NOMO-1 treated with dmso at 0.1 percent for 144 hours (cell line): ENCODE measurements around the gene U2AF1.
"Not testable (repeated sequence)": the region's sequence is repeated elsewhere in the genome, so short reads cannot be mapped to it uniquely, and the experiment has no call there.

Source experiments
- DNase-seq: peaks from one replicate; lab custom pipeline; 2025; ENCODE audit not compliant: unreplicated experiment; lab: John Stamatoyannopoulos, UW

U2AF1 gene, protein sequence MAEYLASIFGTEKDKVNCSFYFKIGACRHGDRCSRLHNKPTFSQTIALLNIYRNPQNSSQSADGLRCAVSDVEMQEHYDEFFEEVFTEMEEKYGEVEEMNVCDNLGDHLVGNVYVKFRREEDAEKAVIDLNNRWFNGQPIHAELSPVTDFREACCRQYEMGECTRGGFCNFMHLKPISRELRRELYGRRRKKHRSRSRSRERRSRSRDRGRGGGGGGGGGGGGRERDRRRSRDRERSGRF

DNA sequence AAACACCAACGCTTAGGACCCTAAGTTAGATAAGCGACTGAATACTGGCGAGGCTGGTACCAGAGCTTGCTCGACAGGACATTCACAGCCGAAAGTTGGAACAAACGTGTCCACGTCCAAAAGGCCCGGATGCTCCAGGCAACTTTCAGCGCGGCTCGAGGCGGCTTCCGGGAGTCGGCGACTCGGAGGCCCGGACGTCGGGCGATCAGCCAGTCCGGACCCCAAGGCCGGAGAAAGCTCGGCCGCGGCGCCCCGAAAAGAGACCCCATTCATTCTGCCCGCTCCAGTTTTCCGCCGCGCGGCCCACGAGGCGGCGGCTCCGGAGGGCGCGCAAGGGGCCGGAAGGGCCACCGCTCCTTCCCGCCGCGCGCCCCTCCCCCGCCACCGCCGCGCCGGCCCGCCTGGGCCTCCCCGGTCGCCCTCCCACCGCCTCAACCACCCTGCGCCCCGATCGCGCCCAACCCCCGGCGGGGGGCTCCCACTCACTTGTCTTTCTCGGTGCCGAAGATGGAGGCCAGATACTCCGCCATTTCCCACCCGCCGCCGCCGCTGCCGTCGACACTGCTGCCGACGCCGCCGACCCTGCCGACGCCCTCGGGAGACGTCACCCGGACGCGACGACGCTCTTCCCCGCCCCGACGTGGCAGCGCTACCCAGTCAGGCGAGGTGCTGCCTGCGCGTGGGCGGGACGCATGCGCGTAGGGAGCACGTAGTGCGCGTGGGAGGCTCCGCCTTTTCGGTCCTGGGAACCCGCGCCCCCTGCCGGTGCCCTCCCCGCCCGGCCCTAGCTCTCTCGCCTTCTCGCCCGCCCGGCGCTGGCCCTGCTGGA, at the start of gene U2AF1:
Gene U2AF1 (minus strand): TSS at position 606 of the 829 bp plus-strand sequence. CDS start 76 bp downstream, at position 530.
- not testable (repeated sequence) for DNase-seq

DNA sequence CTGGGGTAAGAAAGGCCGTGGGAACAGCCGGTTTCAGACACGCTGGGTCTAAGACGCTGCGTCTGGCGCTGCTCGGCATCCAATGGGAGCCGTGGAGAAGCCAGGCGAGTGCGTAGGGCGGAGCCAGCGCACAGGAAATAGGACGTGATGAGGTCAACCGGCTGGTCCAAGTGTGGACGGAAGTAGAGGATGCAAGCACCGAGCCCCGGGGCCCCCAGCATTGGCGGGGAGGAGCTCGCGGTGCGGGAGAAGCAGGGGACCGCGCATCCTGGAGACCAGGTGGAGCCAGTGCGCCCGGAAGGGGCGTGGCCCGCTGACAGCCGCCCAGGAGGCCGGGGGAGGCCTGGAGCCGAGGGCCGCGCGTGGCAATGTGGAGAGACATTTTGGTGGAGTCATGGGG, 46.2 kb upstream of the U2AF1 start:
- not testable (repeated sequence) for DNase-seq

DNA sequence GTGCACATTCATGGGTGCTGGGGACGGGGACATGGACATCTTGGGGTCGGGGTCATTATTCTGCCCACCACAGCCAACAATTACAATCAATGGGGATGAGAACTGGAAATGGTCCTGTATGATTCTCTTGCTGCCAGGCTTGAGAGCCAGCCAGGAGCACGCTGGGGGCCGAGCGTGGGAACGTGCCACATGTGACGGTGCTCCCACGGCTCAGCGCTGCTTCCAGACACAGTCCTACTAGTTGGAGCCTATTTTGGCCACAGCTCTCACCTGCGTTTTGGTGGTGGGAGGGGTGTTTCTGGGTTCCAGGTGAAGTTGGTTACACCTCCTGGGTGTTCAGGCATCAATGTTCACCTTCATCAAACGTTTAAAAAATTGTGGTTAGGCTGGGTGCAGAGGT, 42.0 kb upstream of the U2AF1 start:
- DNase-seq, result not testable (repeated sequence)

DNA sequence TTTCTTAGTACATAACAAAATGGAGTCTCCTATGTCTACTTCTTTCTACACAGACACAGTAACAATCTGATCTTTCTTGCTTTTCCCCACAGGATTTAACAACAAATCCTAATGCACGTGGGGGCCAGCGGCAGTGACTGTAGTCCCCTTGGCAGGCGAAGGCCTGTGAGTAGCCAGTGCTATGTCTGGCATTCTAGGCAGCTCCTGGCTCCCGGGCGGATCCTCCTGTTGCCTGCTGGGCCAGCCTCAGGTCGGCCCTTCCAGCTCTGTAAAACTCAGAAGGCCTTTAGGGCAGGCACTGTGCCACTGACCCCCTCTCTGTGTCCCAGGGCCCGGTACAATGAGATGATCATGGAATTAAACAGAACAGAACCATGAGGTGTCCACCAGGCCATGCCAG, 40.6 kb upstream of the U2AF1 start:
- not testable (repeated sequence) for DNase-seq

- not testable (repeated sequence) for DNase-seq
Observed at GRCh38 chr21:43146637-43147036, 39.3 kb upstream of the U2AF1 start.

GRCh38 chr21:43141407-43141806, 34.0 kb upstream of the U2AF1 start:
- DNase-seq, result not testable (repeated sequence)

DNA sequence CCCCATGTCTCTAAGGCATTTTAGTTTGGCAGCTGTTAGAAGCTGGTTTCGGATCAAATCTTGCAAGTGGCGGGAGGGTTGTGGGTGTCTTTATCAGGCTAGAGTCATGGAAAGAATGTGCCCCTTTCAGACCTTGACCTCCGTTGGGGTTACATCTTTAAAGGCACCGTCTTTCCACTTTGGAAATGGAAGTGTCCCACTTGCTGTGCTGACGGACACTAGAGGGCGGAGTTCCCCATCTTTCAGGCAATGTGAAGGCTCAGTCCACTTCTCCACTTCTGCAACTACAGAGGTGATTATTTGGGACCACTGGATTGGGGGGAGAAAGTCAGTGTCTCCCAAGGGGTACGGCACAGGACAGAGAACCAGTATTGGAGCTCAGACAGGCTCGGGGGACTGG, 31.6 kb upstream of the U2AF1 start:
- DNase-seq, result not testable (repeated sequence)

DNA sequence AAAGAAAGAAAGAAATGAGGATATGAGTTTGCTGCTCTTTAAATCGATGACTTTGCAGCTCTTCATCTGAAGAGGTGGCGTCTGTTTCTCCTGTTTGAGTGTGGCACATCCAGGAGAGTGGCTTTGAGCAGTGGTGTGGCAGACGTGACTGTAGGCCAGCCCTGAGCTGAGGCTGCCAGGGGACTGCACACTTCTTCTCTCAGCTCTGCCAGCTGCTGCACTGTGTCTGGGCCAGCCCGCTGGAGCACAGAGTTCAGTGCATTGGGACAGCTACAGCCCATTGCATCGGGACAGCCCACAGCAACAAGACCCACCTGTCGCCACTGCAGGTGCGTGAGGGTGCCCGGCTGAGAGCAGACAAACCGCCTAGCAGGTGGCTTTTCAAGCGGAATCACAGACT, 27.1 kb upstream of the U2AF1 start:
- not testable (repeated sequence) for DNase-seq

- not testable (repeated sequence) for DNase-seq
Observed at GRCh38 chr21:43130094-43130493, 22.7 kb upstream of the U2AF1 start.

DNA sequence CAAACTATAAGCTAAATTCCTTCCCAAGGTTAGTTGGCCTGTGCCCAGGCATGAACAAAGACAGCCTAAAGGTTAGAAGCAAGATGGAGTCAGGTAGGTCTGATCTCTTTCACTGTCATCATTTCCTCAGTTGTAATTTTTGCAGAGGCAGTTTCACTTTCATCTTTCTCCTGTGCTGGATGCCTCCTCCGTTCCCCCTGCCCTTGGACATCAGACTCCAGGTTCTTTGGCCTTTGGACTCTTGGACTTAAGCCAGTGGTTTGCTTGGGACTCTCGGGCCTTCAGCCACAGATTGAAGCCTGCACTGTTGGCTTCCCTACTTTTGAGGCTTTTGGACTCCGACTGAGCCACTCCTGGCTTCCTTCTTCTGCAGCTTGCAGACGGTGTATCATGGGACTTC, 8.6 kb upstream of the U2AF1 start:
- not testable (repeated sequence) for DNase-seq

GRCh38 chr21:43114483-43114882, 7.1 kb upstream of the U2AF1 start:
- not testable (repeated sequence) for DNase-seq

DNA sequence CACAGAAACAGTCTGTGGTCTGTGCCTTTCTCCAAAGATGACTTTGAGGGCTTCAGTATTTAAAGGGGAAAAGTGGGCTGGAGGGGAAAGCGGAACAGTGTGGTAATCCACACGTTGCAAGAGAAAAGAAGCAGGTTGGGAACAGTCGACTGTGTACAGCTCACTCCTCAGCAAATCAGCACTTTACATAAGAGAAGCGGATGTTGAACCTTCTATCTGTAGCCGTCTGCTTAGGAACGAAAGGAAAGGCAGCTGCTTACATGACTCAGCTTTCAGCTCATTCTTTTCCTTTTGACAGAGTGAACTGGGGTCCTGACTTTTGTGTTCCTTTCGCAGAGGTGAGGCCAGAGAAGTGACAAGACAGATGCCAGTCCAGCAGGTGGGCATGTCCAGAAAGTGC, 1.6 kb upstream of the U2AF1 start:
- DNase-seq, result not testable (repeated sequence)

DNA sequence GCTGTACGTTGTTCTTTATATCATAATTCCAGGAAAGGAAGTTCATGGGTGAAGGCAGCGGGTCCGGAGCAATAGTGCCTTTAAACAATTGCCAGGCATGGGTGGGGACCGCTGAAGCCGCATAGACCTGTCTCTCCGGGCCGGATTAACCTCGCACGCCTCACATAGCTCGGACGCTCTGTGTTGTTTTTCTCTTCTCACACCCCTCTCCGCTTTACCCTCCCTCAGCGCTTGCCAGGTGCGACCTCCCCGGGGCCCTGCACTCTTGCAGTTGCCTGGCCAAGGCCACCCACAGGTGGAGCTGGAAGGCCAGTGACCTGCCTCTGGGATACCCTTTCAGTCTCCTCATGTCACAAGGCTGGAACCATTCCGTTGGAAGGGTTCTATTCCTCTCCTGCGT, 807 bp upstream of the U2AF1 start:
- DNase-seq, result not testable (repeated sequence)

- not testable (repeated sequence) for DNase-seq
Observed at GRCh38 chr21:43107794-43108137, 396 bp upstream of the U2AF1 start.

DNA sequence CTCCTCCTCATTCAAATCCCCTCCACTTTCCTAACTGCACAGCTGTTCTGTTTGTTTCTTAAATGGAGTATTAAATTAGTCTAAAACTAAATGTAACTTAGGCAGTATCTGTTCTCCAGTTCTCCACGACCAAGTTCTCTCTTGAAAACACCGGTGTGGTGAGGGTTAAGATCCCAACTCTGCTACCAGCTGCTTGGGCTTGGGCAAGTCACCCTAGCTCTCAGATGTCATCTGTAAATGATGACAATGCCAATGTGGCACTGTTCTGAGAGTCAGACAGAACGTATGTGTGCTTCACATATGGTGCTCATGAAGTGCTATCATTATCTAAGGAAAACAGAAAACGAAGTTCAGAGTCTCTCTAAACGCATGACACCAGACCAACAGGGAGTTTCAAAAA, 2.7 kb downstream of the U2AF1 start:
- not testable (repeated sequence) for DNase-seq

- not testable (repeated sequence) for DNase-seq
Observed at GRCh38 chr21:43102281-43102680, 5.1 kb downstream of the U2AF1 start.

GRCh38 chr21:43101676-43102075, 5.7 kb downstream of the U2AF1 start:
- not testable (repeated sequence) for DNase-seq

- not testable (repeated sequence) for DNase-seq
Observed at GRCh38 chr21:43101000-43101399, 6.4 kb downstream of the U2AF1 start.

GRCh38 chr21:43091979-43092614, 15.3 kb downstream of the U2AF1 start:
- not testable (repeated sequence) for DNase-seq

DNA sequence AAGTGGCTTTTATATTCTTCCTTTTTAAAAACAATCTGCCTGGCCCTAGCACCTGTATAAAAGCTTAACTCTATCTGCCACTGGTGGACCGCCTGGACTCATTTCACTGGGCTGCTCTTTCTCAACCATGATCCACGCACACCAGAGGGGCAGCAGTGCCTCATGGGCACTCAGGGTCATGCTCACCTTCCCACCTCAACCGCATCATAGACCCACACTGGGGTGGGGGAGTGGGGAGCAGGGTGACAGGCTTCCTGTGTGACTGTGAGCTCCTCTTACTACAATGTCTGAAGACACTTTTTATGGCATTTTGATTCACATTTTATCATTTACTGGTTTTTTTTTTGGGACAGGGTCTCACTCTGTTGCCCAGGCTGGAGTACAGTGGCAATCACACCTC, 16.4 kb downstream of the U2AF1 start:
- not testable (repeated sequence) for DNase-seq

GRCh38 chr21:43089463-43089862, 17.9 kb downstream of the U2AF1 start:
- not testable (repeated sequence) for DNase-seq
